K562 (cell line): ENCODE data around the gene SLC35A4. TPM values are rescaled to one million over a fixed set of nuclear protein-coding genes. Genes with fewer than 3 reads are reported as not detected.
A peak's percentile ranks its signal among the peaks of the same experiment; 100 is the strongest.

ENCODE experiments used
- AFF4 ChIP-seq: sonication (generic); formaldehyde crosslinking; IDR thresholded peaks from 2 replicates; pipeline ENCODE4 v1.8.0; 2023; ENCODE audit warnings: mild to moderate bottlenecking, missing genetic modification reagents
- COPS2 ChIP-seq: fragments of 450-650 bp; conservative IDR thresholded peaks from 2 replicates; pipeline ENCODE4 v1.6.1; 2016; ENCODE audit warnings: mild to moderate bottlenecking, moderate library complexity
- E2F4 ChIP-seq: sonication (generic); formaldehyde crosslinking; IDR thresholded peaks from 2 replicates; pipeline ENCODE4 v1.8.0; 2022; ENCODE audit warnings: mild to moderate bottlenecking, low read depth, missing genetic modification reagents
- ETV5 ChIP-seq: sonication (generic); formaldehyde crosslinking; IDR thresholded peaks from 2 replicates; pipeline ENCODE4 v1.4.0; 2020; ENCODE audit warnings: low read depth, mild to moderate bottlenecking, missing genetic modification reagents
- HDAC1 ChIP-seq, 2 experiments: fragments of 450-650 bp; IDR thresholded peaks; 2 replicates each; pipeline ENCODE4 v1.6.1; 2016 to 2017; ENCODE audit warnings: inconsistent platforms in 1 of 2, mild to moderate bottlenecking in 1 of 2, moderate library complexity in 1 of 2
- HDAC6 ChIP-seq: IDR thresholded peaks from 2 replicates; pipeline ENCODE4 v1.6.1; 2012; ENCODE audit warnings: low read depth, mild to moderate bottlenecking, control low read depth, inconsistent platforms, low read length, moderate library complexity
- MLLT1 ChIP-seq, 2 experiments: fragments of 450-650 bp; IDR thresholded peaks; 2 replicates each; pipeline ENCODE4 v1.6.1; 2016
- MTA3 ChIP-seq: fragments of 450-650 bp; formaldehyde crosslinking; IDR thresholded peaks from 2 replicates; pipeline ENCODE4 v1.6.1; 2017; ENCODE audit warnings: mild to moderate bottlenecking, borderline replicate concordance
- NFE2 ChIP-seq: IDR thresholded peaks from 2 replicates; pipeline ENCODE4 v1.6.1; 2014; ENCODE audit warnings: antibody characterized with exemption, low read depth
- NFIC ChIP-seq: fragments of 450-650 bp; IDR thresholded peaks from 2 replicates; pipeline ENCODE4 v1.6.1; 2017; ENCODE audit warnings: mild to moderate bottlenecking, inconsistent platforms
- PML ChIP-seq: IDR thresholded peaks from 2 replicates; pipeline ENCODE4 v1.6.1; 2012; ENCODE audit warnings: low read length, inconsistent platforms
- TAL1 ChIP-seq: fragments of 450-650 bp; IDR thresholded peaks from 2 replicates; pipeline ENCODE4 v1.6.1; 2016; ENCODE audit warnings: mild to moderate bottlenecking
- TEAD4 ChIP-seq, 2 experiments: sonication (generic) in 1 of 2; formaldehyde crosslinking in 1 of 2; IDR thresholded peaks; 2 replicates each; pipeline versions ENCODE4 v1.6.1 to v1.8.0; 2012 to 2022; ENCODE audit warnings: borderline replicate concordance in 1 of 2, inconsistent platforms in 1 of 2, low read length in 1 of 2, mild to moderate bottlenecking in 1 of 2, missing genetic modification reagents in 1 of 2
- TFAM ChIP-seq: fragments of 250-450 bp; sonication (Bioruptor Pico); conservative IDR thresholded peaks from 2 replicates; pipeline ENCODE4 v1.5.0; 2021; ENCODE audit warnings: mild to moderate bottlenecking, moderate library complexity
- U2AF2 ChIP-seq: fragments of 200-400 bp; formaldehyde crosslinking; optimal IDR thresholded peaks from 2 replicates; pipeline ENCODE3; 2017; ENCODE audit warnings: low read depth, mild to moderate bottlenecking, low read length
- ZBTB33 ChIP-seq: sonication (generic); formaldehyde crosslinking; IDR thresholded peaks from 2 replicates; pipeline ENCODE4 v1.8.1; 2023; ENCODE audit warnings: mild to moderate bottlenecking, missing genetic modification reagents
- ZNF57 ChIP-seq: fragments of 450-650 bp; formaldehyde crosslinking; IDR thresholded peaks from 2 replicates; pipeline ENCODE4 v1.4.0; 2020; ENCODE audit warnings: mild to moderate bottlenecking, moderate library complexity
- polyA plus RNA-seq, 8 experiments: library from polyadenylated mRNA; depleted of rRNA in 4 of 8; stranded (reverse) in 5 of 8; unstranded in 3 of 8; fragments of >200 nt; fragmentation: Nextera tagmentation in 2 of 8; fragmentation: Illumina TruSeq in 1 of 8; extraction: Ambion mirVana in 2 of 8; extraction: Trizol in 1 of 8; gene quantifications; 2 replicates each; pipeline versions ENCODE4 v1.2.1 to v1.2.3, GENCODE V29; 2011 to 2014; ENCODE audit warnings: inconsistent platforms in 1 of 8, missing spikeins in 1 of 8
- total RNA-seq, 7 experiments: library from RNA; depleted of rRNA in 6 of 7; stranded (reverse); fragments of >200 nt in 6 of 7; fragmentation: Illumina TruSeq in 2 of 7; extraction: Trizol in 2 of 7; gene quantifications; 2 replicates each; pipeline versions ENCODE4 v1.2.1 to v1.2.3, GENCODE V29; 2011 to 2021; ENCODE audit warnings: low replicate concordance in 1 of 7

Gene SLC35A4
- total and polyA plus RNA-seq, 9 of the 15 experiments (the other 6 are each of a cell fraction or from before 2014, with no cell fraction given), result 21.8 to 171 (median 42.5) TPM

- TF ChIP-seq TEAD4 (IDR thresholded peaks at IDR 0.05; ENCODE audit: low read length) (peak; percentile 96), TEAD4 (CRISPR knock-in tag; IDR thresholded peaks at IDR 0.05; ENCODE audit: borderline replicate concordance) (no peak), NFIC (peak; percentile 93), HDAC1 (IDR thresholded peaks at IDR 0.05) (peak; percentile 57 to 83), COPS2 (no peak), AFF4 (no peak), TFAM (CRISPR knock-in tag) (no peak), ZNF57 (no peak), U2AF2 (no peak), NFE2 (peak; percentile 11; the same call in 1 of the 2 replicates), ZBTB33 (no peak), ETV5 (peak; percentile 79), MTA3 (peak; percentile 86; the same call in 1 of the 2 replicates), TAL1 (peak; percentile 98), PML (peak; percentile 78), HDAC6 (no peak), MLLT1 (IDR thresholded peaks at IDR 0.05) (peak in 1 of 2 experiments; percentile 48; a peak in 2 of 4 replicates), E2F4 (CRISPR knock-in tag) (no peak)
Observed at GRCh38 chr5:140611020-140611521, 46.4 kb downstream of the SLC35A4 start (continued).
